Anterior cingulate cortex (tissue), 58 donors: ENCODE results near the gene BRIP1.
"Not testable (repeated sequence)": the region's sequence is repeated elsewhere in the genome, so short reads cannot be mapped to it uniquely, and the experiment has no call there.

Experiments
- DNase-seq, 58 donors: peaks; one replicate each; lab custom pipeline; 2025; lab: John Stamatoyannopoulos, UW

BRIP1 gene

GRCh38 chr17:61713035-61713434, 150.3 kb downstream of the BRIP1 start:
- no peak for DNase-seq

DNA sequence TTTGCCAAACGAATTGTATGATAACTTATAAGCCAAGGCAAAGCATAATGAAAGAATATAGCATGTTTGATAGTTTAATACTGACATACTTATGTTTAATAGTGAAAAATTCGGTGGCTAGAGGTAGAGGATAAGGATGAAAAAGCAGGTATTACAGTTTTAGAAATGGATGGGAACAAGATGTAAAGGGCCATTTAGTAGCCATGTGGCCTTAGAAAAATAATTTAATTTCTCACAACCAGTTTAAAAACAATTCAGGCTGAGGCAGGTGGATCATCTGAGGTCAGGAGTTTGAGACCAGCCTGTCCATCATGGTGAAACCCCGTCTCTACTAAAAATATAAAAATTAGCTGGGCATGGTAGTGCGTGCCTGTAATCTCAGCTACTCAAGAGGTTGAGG, 152.8 kb downstream of the BRIP1 start:
- no peak for DNase-seq

DNA sequence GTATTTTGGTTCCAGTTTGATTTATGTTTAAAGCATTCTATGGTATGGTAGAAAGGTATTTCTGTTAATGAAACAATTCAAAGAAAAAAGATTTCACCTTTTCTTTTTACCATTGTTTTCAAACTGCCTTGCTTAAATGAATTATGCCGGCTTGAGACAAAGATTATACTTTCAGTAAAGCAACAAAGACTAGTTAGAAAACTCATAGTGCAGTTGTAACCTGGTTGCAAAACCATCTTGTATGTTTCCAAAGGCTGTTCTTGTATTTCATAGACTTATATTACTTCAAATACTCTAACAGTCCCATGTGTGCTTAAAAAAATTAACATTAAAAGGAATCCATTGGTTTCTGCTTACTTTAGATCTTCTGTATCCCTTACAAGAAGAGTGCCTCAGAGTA, 153.8 kb downstream of the BRIP1 start:
- DNase-seq: no peak

DNA sequence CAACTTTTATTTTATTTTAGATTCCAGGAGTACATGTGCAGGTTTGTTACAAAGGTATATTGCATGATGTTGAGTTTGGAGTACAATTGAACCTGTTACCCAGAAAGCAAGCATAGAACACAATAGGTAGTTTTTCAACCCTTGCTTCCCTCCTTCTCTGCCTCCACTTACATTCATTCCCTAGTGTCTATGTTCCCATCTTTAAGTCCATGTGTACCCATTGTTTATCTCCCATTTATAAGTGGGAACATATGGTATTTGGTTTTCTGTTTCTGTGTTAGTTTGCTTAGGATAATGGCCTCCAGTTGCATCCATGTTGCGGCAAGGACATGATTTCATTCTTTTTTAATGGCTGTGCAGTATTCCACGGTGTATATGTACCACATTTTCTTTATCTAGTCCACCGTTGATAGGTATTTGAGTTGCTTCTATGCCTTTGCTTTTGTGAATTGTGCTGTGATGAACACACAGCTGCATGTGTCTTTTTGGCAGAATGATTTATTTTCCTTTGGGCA, 158.3 kb downstream of the BRIP1 start:
- no peak for DNase-seq

DNA sequence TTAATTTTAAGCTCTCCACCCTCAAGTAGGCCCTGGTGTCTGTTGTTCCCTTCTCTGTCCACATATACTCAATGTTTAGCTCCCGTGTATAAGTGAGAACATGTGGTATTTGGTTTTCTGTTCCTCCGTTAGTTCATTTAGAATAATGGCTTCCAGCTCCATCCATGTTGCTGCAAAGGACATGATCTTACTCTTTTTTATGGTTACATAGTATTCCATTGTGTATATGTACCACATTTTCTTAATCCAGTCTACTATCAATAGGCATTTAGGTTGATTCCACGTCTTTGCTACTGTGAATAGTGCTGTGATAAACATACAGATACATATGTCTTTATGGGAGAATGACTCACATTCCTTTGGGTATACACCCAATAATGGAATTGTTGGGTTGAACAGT, 160.9 kb downstream of the BRIP1 start:
- no peak for DNase-seq

DNA sequence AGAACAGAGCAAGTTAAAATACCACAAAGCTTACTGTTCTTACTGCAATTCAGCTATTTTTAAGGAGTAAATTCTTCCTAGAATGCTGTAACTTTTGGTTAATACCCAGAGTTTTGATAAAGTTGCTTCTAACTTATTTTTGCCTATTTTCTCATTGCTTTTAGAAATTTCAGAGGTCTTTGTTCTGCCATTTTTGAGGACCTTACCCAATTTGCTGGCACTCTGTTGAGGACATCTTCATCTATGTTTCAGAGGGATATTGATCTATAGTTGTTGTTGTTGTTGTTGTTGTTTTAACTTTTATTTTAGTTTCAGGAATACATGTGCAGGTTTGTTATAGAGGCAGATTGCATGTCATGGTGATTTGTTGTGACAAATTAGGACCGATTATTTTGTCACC, 161.3 kb downstream of the BRIP1 start:
- no peak for DNase-seq

GRCh38 chr17:61701334-61701733, 162.0 kb downstream of the BRIP1 start:
- no peak for DNase-seq

DNA sequence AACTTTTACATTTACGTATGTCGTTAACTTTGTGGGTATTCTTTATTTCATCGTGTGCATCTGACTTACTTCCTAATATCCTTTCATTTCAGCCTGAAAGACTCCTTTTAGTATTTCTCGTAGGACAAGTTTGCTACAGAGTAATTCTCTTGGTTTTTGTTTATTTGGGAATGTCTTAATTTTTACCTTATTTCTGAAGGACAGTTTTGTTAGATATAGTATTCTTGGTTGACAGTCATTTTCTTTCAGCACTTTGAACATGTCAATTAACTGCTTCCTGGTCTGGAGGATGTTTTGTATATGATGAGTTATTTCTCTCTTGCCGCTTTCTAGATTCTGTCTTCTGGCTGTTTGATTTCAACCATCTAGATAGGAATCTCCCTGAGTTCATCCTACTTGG, 163.1 kb downstream of the BRIP1 start:
- no peak for DNase-seq

GRCh38 chr17:61699694-61700093, 163.6 kb downstream of the BRIP1 start:
- DNase-seq: no peak

GRCh38 chr17:61699032-61699431, 164.3 kb downstream of the BRIP1 start:
- DNase-seq: no peak

- DNase-seq: no peak
Observed at GRCh38 chr17:61698244-61698643, 165.1 kb downstream of the BRIP1 start.

GRCh38 chr17:61695779-61696337, 167.5 kb downstream of the BRIP1 start:
- DNase-seq: no peak

GRCh38 chr17:61694095-61694494, 169.2 kb downstream of the BRIP1 start:
- no peak for DNase-seq

DNA sequence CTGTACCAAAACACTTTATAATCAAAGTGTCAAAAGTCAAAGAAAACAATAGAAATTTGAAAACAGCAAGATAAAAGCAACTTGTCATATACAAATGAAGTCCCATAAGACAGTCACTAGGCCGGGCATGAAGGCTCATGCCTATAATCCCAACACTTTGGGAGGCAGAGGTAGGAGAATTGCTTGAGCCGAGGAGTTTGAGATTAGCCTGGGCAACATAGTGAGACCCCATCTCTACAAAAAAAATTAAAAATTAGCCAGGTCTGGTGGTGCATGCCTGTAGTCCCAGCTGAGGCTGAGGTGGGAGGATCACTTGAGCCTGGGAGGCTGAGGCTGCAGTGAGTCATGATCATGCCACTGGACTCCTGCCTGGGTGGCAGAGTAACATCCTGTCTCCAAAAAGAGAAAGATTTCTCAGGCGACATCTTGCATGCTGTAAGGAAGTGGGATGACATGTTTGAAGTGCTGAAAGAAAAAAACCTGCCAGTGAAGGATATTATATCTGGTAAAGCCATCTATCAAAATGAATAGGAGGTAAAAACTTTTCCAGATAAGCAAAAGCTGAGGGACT, 173.6 kb downstream of the BRIP1 start:
- DNase-seq: no peak

GRCh38 chr17:61687769-61688168, 175.6 kb downstream of the BRIP1 start:
- no peak for DNase-seq

- DNase-seq: no peak
Observed at GRCh38 chr17:61686113-61686512, 177.2 kb downstream of the BRIP1 start.

GRCh38 chr17:61684818-61685217, 178.5 kb downstream of the BRIP1 start:
- DNase-seq: no peak

GRCh38 chr17:61684172-61684571, 179.2 kb downstream of the BRIP1 start:
- no peak for DNase-seq

DNA sequence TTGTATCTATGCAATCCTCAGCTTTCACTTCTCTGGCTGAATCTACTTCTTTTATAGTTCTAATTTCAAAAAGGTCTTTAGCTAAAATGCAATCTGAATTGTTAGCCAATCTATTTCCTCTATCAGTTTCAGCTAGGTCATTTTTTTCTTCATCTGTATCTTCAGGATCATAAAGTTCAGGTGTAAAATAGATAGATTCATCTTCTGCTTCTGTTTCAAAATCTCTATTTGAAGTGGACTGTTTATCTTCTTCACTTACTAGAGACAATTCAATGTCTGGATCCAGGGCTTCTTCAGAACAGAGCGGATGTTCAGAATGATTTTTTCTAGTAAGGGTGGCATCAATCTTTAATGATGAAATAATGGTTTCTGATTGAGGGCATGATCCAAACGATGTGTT, 179.9 kb downstream of the BRIP1 start:
- DNase-seq: no peak

DNA sequence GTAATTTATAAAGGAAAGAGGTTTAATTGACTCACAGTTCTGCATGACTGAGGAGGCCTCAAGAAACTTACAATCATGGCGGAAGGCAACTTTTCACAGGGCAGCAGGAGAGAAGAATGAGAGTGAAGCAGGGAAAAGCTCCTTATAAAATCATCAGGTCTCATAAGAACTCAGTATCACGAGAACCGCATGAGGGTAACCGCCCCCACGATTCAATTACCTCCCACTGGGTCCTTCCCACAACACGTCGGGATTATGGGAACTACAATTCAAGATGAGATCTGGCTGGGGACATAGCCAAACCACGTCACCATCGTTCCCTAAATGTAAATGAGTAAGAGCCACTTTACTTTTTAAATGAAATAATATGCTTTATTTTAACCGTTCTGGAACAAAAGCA, 182.4 kb downstream of the BRIP1 start:
- no peak for DNase-seq

DNA sequence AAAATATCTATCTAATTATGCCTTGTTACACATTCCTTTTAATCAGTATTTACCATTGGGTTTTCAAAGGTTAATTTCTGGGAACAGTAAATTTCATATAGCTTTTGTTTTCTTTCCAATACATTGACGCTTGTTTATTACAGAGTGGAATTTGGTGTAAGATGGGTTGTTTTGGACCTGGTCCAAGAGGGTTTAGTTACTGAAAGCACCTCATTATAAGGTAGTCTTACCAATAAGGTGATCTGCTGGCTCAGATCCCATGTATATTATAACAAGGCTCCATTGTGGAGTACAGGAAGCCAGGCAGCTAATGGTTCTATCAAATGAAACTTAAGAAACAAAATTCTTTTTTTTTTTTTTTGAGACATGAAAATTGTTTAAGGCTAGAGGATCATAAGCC, 185.0 kb downstream of the BRIP1 start:
- DNase-seq: no peak

DNA sequence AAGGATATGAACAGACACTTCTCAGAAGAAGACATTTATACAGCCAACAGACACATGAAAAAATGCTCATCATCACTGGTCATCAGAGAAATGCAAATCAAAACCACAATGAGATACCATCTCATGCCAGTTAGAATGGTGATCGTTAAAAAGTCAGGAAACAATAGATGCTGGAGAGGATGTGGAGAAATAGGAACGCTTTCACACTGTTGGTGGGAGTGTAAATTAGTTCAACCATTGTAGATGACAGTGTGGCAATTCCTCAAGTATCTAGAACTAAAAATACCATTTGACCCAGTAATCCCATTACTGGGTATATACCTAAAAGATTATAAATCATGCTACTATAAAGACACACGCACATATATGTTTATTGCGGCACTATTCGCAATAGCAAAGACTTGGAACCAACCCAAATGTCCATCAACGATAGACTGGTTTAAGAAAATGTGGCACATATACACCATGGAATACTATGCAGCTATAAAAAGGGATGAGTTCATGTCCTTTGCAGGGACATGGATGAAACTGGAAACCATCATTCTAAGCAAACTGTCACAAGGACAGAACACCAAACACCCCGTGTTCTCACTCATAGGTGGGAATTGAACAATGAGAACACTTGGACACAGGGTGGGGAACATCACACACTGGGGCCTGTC, 186.0 kb downstream of the BRIP1 start:
- DNase-seq: not testable (repeated sequence)
